ENCODE results near the gene ADTRP. TPM values are rescaled to one million over a fixed set of nuclear protein-coding genes. Genes with fewer than 3 reads are reported as not detected.

The ADTRP gene
- total RNA-seq, 1 donor from 2014 or later, result 0.68 TPM

- H3K27me3 ChIP-seq (ENCODE audit: insufficient read depth, low read length), result no peaks in the 10 kb centered on the region
- no peak overlapping the region for H3K4me2 ChIP-seq (ENCODE audit: low read length)
- Mint-ChIP-seq H3K9me3 (ENCODE audit: unreplicated experiment) (peaks cover 7% of the 10 kb centered on the region), H3K4me3 (ENCODE audit: unreplicated experiment) (no peak overlapping the region), H3K36me3 (ENCODE audit: low read depth, unreplicated experiment) (no peaks in the 10 kb centered on the region), H3K4me1 (ENCODE audit: low read depth, unreplicated experiment) (peaks cover 28% of the 10 kb centered on the region), H3K27me3 (ENCODE audit: low read depth, unreplicated experiment) (no peaks in the 10 kb centered on the region), H3K27ac (ENCODE audit: unreplicated experiment) (no peak overlapping the region)
- H3K4me1 ChIP-seq (ENCODE audit: insufficient read depth, low read length), result peaks cover 10% of the 10 kb centered on the region
- H3K27ac ChIP-seq (ENCODE audit: low read depth, low read length), result no peak overlapping the region
- H3K36me3 ChIP-seq (ENCODE audit: insufficient read depth, low read length), result no peaks in the 10 kb centered on the region
- FAIRE-seq (no peak), DNase-seq (ENCODE audit: low read depth) (no peak)
- H4K20me1 ChIP-seq (ENCODE audit: insufficient read depth, low read length), result no peaks in the 10 kb centered on the region
- H3K9me3 ChIP-seq (ENCODE audit: insufficient read depth, low read depth, low read length), result no peaks in the 10 kb centered on the region
- no peak overlapping the region for H2AFZ ChIP-seq (ENCODE audit: low read depth, low read length)
- TF ChIP-seq EZH2 (IDR thresholded peaks at IDR 0.05; ENCODE audit: insufficient read depth, low read length), result no peak
- TF ChIP-seq, protein P1, sequence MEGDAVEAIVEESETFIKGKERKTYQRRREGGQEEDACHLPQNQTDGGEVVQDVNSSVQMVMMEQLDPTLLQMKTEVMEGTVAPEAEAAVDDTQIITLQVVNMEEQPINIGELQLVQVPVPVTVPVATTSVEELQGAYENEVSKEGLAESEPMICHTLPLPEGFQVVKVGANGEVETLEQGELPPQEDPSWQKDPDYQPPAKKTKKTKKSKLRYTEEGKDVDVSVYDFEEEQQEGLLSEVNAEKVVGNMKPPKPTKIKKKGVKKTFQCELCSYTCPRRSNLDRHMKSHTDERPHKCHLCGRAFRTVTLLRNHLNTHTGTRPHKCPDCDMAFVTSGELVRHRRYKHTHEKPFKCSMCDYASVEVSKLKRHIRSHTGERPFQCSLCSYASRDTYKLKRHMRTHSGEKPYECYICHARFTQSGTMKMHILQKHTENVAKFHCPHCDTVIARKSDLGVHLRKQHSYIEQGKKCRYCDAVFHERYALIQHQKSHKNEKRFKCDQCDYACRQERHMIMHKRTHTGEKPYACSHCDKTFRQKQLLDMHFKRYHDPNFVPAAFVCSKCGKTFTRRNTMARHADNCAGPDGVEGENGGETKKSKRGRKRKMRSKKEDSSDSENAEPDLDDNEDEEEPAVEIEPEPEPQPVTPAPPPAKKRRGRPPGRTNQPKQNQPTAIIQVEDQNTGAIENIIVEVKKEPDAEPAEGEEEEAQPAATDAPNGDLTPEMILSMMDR (IDR thresholded peaks at IDR 0.05; ENCODE audit: insufficient read depth, low read depth, low read length), result no peak
- H3K79me2 ChIP-seq (ENCODE audit: insufficient read depth, low read length), result no peaks in the 10 kb centered on the region
- H3K4me3 ChIP-seq (ENCODE audit: insufficient read depth, low read depth, low read length), result no peak overlapping the region
- H3K9ac ChIP-seq (ENCODE audit: low read length), result no peak overlapping the region
Measured at GRCh38 chr6:11814106-11814505, 35.5 kb upstream of the ADTRP start.

GRCh38 chr6:11813606-11814005, 35.0 kb upstream of the ADTRP start:
- FAIRE-seq, result no peak
- no peak overlapping the region for H3K4me2 ChIP-seq (ENCODE audit: low read length)
- H3K27me3 Mint-ChIP-seq (ENCODE audit: low read depth, unreplicated experiment), result no peaks in the 10 kb centered on the region
- H3K27ac ChIP-seq (ENCODE audit: low read depth, low read length), result no peak overlapping the region
- no peak overlapping the region for H3K9ac ChIP-seq (ENCODE audit: low read length)
- no peaks in the 10 kb centered on the region for H3K27me3 ChIP-seq (ENCODE audit: insufficient read depth, low read length)
- no peaks in the 10 kb centered on the region for H3K36me3 ChIP-seq (ENCODE audit: insufficient read depth, low read length)
- no peaks in the 10 kb centered on the region for H3K9me3 ChIP-seq (ENCODE audit: insufficient read depth, low read depth, low read length)
- H3K36me3 Mint-ChIP-seq (ENCODE audit: low read depth, unreplicated experiment), result no peaks in the 10 kb centered on the region
- peaks cover 7% of the 10 kb centered on the region for H3K9me3 Mint-ChIP-seq (ENCODE audit: unreplicated experiment)
- H3K4me3 ChIP-seq (ENCODE audit: insufficient read depth, low read depth, low read length), result no peak overlapping the region
- no peak for TF ChIP-seq EZH2 (IDR thresholded peaks at IDR 0.05; ENCODE audit: insufficient read depth, low read length)
- TF ChIP-seq, protein P1 (IDR thresholded peaks at IDR 0.05; ENCODE audit: insufficient read depth, low read depth, low read length), result no peak
- H2AFZ ChIP-seq (ENCODE audit: low read depth, low read length), result no peak overlapping the region
- DNase-seq (ENCODE audit: low read depth), result no peak
- no peaks in the 10 kb centered on the region for H3K79me2 ChIP-seq (ENCODE audit: insufficient read depth, low read length)
- H3K4me3 Mint-ChIP-seq (ENCODE audit: unreplicated experiment), result no peak overlapping the region
- H3K27ac Mint-ChIP-seq (ENCODE audit: unreplicated experiment), result no peak overlapping the region
- no peaks in the 10 kb centered on the region for H4K20me1 ChIP-seq (ENCODE audit: insufficient read depth, low read length)
- peaks cover 28% of the 10 kb centered on the region for H3K4me1 Mint-ChIP-seq (ENCODE audit: low read depth, unreplicated experiment)
- peaks cover 10% of the 10 kb centered on the region for H3K4me1 ChIP-seq (ENCODE audit: insufficient read depth, low read length)

GRCh38 chr6:11812951-11813350, 34.3 kb upstream of the ADTRP start:
- no peak overlapping the region for H3K4me3 ChIP-seq (ENCODE audit: insufficient read depth, low read depth, low read length)
- no peaks in the 10 kb centered on the region for H3K9me3 ChIP-seq (ENCODE audit: insufficient read depth, low read depth, low read length)
- Mint-ChIP-seq H3K27ac (ENCODE audit: unreplicated experiment) (no peak overlapping the region), H3K9me3 (ENCODE audit: unreplicated experiment) (peaks cover 3% of the 10 kb centered on the region), H3K36me3 (ENCODE audit: low read depth, unreplicated experiment) (peaks cover 1% of the 10 kb centered on the region), H3K4me3 (ENCODE audit: unreplicated experiment) (no peak overlapping the region), H3K27me3 (ENCODE audit: low read depth, unreplicated experiment) (no peaks in the 10 kb centered on the region), H3K4me1 (ENCODE audit: low read depth, unreplicated experiment) (peaks cover 28% of the 10 kb centered on the region)
- TF ChIP-seq, protein P1 (IDR thresholded peaks at IDR 0.05; ENCODE audit: insufficient read depth, low read depth, low read length), result no peak
- no peak for TF ChIP-seq EZH2 (IDR thresholded peaks at IDR 0.05; ENCODE audit: insufficient read depth, low read length)
- H3K4me1 ChIP-seq (ENCODE audit: insufficient read depth, low read length), result peaks cover 10% of the 10 kb centered on the region
- no peak for DNase-seq (ENCODE audit: low read depth)
- no peak for FAIRE-seq
- no peaks in the 10 kb centered on the region for H3K27me3 ChIP-seq (ENCODE audit: insufficient read depth, low read length)
- H3K4me2 ChIP-seq (ENCODE audit: low read length), result no peak overlapping the region
- H3K79me2 ChIP-seq (ENCODE audit: insufficient read depth, low read length), result no peaks in the 10 kb centered on the region
- H2AFZ ChIP-seq (ENCODE audit: low read depth, low read length), result no peak overlapping the region
- H4K20me1 ChIP-seq (ENCODE audit: insufficient read depth, low read length), result no peaks in the 10 kb centered on the region
- H3K27ac ChIP-seq (ENCODE audit: low read depth, low read length), result no peak overlapping the region
- no peak overlapping the region for H3K9ac ChIP-seq (ENCODE audit: low read length)
- H3K36me3 ChIP-seq (ENCODE audit: insufficient read depth, low read length), result no peaks in the 10 kb centered on the region

All from astrocyte (in vitro differentiated cells and primary cell).